NCI-H2107 (cell line): ENCODE measurements around the gene PXDN.

Experiments used
- DNase-seq: peaks from one replicate; lab custom pipeline; 2025; lab: John Stamatoyannopoulos, UW

The PXDN gene

DNA sequence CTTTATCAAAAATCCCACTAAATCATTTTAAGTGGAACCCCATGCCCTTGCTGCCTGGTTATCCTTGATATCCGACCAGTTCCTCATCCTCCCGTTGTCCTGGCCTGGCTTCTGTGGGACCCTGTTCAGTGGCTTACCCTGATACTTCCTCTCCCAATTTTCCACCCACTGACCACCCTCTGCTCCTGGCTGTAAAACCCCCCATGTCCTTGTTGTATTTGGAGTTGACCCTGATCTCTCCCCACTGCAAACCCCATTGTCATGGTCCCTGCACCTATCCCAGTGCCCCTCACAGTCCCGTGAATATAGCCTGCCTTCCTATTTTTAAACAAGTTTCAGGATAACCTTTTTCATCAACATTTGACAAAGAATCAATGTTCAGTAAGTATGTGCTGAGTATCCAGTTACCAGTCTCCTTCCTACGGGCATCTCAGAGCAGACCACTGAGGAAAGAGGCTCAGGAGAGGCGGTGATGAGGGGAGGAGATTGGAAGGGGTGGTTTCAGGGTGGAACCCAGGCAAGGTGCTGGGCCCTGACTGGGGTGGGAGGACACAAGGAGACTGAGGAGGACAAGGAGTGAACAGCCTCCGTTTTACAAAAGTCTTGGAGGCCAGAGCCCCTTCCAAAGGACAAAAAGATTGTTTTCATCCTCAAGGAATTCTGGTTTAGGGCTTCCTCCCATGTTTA is 131.8 kb downstream of the PXDN start:
- DNase-seq: no peak

DNA sequence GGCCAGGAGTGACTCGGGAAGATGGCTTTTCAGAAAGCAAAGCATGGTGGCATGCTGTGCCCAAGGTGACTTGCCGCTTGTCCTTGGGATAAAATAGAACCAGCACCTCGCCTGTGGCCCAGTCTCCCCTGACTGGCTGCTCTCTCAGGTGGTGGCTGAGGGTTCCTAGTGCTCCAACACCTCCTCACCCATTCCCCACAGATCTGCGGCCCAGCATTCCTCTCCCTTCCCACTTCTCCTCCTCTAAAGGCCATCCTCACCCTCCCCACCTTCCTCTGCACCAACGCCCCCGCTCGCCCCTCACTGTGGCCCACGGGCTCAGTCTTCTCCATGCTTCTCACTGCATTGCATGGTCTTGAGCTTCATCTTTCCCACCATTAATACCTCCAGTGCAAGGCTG is 132.4 kb downstream of the PXDN start:
- DNase-seq: no peak

DNA sequence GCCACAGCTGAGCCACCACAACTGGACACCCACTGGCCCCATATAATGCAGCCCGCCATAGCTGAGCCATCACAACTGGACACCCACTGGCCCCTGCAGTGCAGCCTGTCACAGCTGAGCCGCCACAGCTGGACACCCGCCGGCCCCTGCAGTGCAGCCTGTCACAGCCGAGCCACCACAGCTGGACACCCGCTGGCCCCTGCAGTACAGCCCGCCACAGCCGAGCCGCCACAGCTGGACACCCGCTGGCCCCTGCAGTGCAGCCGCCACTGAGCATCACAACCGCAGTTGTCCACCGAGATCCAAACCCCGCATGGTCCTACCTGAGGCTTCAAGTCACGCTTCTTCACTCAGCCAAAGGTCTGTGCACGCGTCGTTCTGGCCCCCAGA is 134.2 kb downstream of the PXDN start:
- DNase-seq: no peak

DNA sequence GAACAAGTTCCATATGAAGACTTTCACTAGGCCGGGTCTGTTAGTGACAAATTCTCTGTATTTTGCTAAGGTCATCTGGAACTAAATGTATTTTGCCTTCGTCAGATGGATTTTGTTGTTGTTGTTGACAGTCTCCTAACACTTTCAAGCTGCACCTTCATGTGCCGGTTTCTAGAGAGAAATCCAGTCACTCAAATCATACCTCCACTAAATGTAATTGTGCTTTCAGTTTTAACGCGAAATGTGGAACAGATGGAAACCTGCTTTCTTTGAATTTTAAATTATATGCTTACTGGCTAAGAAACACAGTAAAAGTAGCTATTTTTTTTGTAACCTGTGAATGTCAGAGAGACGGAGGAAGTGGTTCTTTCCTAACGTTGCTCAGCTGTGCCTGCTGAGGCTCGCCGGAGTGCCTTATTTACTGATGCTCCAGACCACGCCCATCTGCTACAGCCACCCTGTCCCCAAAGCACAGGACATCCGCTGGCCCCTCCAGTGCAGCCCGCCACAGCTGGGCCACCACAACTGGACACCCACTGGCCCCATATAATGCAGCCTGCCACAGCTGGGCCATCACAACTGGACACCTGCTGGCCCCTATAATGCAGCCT is 134.7 kb downstream of the PXDN start:
- DNase-seq: no peak

DNA sequence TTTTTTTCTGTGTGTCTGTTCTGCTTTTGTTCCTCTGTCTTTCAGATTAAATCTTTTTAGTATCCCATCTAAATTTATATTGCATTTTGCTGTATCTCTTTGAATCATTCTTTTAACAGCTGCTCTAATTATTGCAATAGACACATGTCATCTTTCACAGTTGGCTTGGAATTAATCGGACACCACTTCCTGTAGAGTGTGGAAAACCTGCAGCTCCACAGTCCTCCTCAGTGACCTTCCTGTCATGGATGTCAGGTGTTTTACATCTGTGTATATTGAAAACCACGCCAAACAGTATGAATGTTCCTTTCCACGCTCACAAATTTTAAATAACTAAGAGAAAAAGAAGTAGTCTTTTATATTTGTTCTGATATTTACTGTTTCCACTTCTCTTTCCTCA is 135.3 kb downstream of the PXDN start:
- DNase-seq: no peak

DNA sequence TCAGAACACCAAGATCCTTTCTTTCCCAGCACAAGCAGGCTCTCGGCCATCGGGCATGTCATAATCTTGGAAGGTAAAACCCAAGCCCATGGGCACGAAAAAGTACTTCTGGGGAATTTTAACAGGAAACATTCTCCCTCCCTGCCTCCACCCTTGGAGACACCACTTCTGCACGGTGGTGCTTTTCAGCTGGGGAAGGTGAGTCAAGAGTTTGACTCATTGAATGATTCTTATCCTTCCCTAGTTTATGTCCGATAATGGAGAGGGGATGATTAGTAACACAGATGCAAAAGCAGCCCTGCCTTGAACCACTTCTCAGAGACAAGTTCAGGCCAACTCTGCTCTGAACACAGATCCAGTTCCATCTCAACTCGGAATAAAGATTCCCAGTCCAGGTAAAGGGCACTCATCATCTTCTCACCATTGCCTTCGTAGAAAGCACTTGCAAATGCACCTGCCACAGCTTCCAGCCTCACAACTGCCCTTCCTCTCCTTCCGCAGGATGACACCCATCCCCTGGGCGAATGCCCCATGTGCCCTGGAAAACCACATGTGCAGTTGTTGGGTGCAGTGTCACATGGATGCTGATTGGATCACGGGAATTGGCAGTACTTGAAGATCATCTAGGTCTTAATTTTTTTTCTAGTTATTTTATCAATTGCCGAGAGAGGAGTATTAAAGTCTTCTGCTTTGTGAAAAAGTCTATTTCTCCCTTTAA is 136.2 kb downstream of the PXDN start:
- DNase-seq: no peak

DNA sequence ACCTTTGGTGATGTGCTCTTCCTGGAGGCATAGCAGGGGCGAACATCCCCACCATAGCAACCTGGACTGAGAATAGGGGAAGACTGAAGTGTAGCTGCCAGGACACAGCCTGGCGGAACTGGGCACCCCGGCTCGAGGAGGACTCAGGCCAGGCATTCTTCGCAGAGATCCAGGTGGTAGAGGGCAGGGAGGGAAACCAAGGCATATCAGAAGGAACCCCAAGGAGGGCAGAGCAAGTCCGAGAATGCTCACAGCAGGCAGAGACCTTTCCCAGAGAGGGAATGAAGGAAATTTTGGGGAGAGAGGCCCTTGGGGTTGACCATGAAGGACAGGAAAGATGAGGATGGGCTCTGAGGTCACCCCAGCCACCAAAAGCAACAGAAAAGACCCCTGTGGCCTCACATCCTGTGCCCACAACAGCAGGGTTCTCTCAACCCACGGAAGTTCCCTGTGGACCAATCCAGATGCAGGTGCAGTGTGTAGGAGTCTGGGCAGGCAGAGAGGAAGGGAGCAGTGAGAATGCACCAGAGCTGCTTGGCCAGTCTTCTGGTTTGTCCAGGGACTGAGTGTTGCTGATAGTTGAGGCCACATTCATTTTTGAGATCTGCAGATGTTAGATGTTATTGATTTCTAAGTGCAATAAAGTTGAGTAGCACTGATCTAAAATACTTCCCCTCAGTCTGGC is 136.9 kb downstream of the PXDN start:
- no peak for DNase-seq

DNA sequence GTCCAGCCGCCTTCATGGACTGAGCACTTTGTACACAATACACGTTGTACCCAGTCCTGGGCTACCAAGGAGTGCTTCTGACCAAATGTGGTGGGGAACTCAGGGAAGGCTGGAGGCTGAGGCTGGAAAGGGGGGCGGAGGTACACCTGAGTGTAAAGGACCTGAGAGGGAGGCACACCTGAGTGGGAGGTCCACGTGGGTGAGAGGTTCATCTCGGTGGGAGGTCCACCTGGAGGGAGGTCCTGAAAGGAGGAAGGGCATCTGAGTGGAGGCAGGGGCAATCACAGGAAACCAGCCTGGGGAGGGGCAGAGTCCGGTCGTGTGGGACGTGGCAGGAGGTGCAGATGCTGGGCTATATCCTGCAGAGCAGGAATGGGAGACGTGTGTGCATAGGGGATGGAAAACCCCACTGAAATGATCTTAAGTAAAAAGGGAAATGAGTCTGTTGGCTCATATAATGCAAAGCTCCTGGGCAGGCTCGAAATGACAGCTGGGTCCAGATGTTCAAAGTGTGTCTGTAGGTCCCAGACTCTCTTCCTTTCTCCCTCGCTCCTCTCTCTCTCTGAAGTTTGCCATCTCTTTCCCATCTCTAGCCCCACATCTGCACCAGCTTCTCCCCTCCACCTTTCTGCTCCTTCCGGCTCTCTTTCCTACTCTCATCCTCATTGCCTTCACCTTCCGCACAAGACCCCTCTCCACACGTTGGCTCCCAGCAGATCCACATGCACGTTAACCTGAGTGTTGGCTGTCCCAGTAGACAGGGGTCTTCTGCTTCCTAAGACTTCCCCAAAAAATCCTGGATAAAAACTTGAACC is 137.7 kb downstream of the PXDN start:
- DNase-seq: no peak

DNA sequence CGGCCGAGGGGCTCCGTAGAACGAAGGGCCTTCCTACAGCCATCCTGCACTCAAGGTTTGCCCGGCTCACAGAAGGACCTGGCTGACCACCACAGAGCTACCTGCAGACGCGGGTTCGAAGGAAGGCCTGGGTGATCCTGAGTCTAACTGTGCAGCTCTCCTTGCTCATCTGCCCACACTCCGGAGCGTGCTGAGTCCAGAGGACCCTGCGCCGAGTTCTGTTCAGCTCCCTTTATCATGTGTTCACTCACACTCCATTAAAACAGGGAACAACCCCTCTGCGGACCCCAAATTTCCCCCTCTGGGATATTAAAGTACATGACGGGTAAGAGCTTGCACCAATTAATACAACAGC is 138.3 kb downstream of the PXDN start:
- no peak for DNase-seq

DNA sequence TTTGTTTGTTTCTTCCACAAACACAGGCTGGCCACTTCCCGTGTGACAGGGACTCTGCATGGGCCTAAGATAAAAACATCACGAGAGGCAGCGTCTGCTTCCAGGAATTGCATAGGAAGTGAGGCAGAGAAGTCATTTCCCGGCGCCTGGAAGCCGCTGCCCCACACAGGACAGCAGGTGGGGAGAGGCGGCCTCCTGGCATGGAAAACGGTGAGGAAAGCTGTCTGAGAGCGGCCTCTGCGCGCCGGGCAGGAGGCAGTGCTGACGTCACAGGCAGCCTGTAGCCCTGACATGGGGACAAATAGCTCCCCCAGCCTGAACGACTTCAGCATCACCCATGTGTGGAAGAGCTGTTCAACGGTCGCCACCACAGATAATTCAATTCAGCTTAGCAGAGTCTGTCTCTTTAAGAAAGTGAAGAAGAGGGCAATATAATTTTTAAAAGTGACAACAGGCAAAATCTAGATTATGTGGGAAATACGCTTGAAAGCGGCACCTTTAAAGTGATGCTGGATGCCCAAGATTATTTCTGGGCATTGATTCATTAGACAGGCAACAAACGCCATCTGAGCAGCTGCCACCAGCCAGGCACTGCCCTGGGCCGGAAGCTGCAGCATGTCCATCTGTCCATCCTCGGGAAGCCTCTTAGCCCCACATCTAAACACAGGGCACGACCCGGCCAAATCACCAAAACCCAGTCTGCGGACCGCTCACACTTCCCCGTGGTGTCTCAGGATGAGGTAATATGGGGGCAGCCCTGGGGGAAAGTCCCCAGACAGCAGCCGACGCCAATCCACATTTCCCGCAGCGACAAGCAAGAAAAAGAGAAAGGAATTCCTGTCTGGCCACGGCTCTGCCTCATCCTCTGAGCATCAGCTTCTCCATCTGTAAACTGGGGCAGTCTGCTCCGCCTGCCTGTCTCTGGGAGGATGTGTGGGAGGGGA is 138.9 kb downstream of the PXDN start:
- no peak for DNase-seq

DNA sequence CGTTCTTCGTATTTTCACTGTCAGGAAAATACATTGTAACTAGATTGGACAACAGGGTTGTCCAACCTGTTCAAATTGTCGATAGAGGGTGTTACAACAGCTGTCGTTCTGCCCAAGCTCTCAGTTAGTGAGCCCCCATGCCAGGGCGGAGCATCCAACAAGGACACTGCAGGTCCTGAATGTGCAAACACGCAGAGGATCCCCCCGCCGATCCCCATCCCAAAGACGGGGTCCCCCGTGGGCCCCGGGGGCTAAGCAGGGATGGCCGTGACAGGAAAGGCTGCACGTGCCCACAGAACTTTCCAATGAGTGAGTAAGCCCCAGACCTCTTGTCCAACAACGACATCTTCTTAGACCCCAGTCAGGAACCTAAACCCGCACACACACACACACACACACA is 140.8 kb downstream of the PXDN start:
- DNase-seq: no peak

DNA sequence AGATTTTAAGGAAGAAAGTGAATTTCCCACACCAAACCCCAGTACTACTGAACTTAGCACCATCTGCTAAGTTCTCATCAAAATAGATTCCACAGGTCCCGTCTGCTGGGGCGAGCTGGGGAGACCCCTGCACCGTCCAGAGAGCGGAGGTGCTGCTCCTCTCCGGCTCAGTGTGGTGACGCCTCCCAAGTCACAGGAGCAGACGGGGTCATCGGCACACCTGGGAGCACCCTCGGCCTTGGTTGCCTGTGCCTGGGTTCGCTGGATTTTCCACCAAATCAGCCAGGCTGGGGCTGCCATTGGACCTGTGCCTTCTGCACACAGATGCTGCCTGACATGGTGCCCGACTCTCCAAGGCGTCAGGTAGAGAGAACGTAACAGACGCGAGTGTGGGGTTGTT is 141.3 kb downstream of the PXDN start:
- no peak for DNase-seq

DNA sequence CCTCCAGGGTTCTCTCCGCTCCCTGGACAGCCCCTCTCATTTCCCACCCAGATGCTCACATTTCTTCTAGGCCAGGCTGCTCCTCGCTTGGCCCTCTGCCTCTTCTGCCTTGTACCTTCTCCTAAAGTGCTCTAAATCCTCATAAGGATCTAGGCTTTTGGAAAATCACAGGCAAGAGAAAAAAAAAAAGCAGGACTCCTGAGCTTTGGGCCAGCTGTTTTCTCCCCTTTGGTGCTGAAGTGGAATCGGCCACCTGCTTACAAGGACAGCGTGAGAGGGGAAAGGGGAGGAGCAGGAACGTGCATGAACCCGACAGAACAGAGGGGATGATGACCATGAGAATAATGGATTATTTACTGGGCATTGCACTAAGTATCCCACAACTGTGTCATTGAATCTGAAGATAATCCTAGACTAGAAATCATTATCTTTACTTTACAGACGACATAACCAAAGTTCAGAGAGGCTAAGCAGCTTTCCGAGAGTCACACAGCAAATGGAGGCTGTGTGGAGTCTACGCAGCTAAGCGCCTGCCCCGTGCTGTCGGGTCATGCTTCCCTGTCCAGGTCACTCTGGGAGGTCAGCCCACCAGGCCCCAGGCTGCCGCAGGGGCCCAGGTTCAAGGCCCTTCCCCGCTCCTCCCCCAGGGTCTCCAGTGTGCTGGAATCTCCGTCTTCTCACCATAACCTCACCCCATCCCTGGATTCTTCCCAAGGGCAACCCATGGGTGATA is 141.9 kb downstream of the PXDN start:
- no peak for DNase-seq

DNA sequence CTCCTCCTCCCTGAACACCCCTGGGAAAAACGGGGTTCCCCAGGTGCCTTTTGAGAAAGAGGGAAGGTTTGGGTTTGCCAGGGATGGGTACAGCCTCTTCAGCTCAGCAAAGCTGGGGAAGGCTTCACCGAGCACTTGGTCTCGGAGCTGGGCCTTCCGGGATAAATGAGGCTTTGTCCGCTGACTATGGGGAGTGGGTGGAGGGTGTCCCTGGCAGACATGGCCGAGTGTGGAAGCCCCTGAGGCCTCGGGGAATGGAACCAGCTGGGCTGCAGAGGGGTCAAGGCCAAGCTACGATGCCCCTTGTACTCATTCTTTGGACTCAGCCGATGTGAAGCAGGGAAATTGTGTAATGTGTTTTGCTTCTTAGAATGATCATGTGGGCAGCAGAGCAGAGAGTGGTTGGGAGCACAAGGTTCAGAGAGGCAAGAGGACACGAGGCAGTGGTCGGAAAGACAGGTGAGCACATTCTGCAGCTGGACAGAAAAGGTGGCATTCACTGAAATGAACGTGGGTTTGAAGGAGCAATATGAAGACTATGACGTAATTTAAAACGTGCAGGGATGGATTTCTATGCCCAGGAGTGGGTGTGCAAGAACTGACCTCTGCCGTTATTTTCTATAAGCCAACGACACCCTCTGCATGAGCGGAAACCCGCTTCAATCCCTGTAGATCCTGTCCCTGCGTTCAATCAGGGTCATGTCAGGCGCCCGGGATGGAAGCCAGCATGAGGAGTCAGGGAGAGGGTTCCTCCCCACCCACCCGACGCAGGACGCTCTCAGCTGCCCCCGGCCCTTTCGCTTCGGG is 142.6 kb downstream of the PXDN start:
- DNase-seq: no peak

DNA sequence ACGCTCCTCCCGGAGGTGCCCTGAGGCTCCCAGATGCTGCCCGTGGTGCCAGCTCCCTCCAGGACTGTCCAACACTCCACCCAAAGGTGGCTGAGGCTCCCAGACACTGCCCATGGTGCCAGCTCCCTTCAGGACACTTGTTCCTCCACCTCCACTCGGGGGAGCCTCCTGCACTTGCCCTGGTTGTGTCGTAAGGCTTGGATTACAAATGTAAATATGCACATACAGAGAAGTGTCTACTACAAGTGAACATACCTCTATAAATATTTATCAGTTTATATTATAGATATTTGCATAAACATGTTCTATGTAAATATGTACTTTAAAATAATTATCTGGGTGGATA is 143.3 kb downstream of the PXDN start:
- DNase-seq: no peak

DNA sequence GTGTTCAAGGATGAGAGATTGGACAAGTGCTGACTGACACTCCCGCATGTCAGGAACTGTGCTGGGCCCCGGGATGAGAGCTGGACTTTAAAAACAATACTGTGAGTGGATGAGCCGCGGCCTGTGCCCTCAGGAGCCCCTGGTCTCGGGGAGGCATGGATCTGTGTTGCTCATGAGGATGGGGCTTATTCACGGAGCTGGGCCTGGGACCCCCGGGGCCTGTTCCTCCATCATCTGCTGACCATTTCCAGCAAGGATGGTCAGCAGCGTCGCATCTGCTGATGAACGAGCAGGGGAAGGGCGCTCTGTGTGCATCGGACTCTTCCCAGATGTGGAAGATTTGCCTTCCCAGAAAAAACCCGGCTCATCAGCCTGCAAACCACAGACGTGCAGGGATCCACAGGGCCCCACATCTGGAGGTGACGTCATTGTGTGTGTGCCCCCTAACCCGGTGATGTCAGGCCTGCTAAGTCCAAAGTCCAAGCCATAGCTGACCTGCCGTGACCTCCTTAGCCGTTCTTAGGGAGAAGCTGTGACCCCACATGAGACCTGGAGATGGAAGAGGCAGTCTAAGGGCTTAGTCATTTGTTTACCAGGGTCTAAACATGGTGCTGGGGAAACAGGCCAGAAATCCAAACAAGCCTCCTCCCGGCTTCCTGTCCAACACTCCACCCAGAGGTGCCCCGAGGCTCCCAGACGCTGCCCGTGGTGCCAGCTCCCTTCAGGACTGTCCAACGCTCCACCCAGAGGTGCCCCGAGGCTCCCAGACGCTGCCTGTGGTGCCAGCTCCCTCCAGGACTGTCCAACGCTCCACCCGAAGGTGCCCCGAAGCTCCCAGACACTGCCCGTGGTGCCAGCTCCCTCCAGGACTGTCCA is 143.9 kb downstream of the PXDN start:
- no peak for DNase-seq

DNA sequence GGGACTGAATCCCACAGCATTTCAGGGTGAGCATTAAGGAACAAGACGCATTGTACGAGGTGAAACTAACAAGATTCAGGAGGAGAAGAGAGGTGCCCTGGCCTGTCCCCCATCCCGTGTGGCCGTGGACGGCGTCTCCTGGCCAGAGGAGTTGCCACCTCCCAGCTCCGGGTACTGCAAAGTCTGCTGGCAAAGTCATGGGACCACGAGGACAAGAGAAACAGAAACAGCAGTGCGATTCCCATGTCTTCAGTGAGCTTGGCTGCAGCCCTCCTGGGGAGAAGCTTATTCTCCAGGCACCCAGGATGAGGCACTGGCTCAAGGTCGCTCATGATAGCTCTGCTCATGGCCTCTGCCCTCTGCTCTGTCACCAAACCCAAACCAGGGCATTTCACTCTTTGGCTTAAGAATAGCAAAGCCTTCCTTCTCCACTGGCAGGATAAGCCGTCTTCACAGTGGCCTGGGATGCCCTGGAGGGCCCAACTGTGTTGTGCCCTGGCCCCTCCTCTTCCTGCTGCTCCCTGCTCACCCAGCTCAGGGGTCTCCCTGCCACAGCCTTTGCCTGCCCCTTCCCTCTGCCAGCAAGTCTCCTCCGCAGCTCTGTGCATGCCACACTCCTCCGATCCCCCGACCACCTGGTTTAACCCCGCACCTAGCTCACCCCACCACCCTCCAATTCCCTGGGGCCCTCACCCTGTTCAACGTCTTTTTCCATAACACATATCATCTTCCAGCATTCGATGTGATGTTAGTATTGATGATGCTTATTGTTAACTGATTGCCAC is 144.8 kb downstream of the PXDN start:
- no peak for DNase-seq

DNA sequence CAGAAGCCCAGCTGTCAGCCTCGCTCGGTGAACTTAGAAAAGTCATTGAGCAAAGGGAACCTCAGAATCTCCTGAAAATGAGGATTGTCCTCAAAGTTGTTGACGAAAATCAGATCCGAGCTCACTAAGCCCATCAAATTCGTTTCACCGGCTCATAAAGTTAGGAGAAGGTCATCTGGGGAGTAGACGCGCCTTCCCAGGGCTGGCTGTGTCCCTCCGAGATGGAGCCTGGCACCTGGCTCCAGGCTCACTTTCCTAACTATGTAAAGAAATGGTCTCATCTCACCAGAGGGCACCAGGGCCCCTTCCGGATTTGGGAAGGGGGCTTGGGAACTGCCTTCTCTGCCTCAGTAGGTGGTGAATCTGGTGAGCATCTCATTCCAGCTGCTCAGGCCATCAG is 145.5 kb downstream of the PXDN start:
- DNase-seq: no peak
